Measurements from ENCODE around the gene PMFBP1. TPM values are rescaled to one million over a fixed set of nuclear protein-coding genes. Genes with fewer than 3 reads are reported as not detected.

PMFBP1 gene
- total and polyA plus RNA-seq, 2 donors (not counting 1 experiment from before 2014, with no cell fraction given), result 1.2 to 9.5 TPM

GRCh38 chr16:72197545-72197944 lies 25.6 kb upstream of the PMFBP1 start:
- no peaks in the 10 kb centered on the region for H3K36me3 ChIP-seq (replicated peaks in 1 of 2; ENCODE audit: control extremely low read depth in 1 of 2, control insufficient read depth in 1 of 2, extremely low read depth in 1 of 2, insufficient read depth in 2 of 2, low read length in 1 of 2)

DNA sequence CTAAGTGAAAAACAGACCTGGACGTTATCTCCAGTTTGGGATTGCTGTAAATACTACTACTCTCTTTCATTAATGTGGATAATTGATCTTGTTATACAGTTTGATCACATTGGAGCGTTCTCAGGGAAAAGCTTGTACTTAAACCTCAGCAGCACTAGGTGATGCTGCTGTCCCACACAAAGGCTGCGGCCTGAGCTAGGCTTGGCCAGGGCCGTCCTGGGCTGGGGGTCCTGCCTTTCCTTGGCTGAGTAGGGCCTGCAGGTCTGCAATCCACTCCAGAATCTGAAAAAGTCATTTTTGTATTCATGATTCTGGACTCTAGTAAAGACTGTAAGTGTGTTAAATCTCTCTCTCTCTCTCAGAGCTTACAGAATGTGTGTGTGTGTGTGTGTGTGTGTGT lies 23.7 kb upstream of the PMFBP1 start:
- Mint-ChIP-seq H3K4me3 (no peak overlapping the region), H3K27me3 (no peaks in the 10 kb centered on the region), H3K9me3 (ENCODE audit: insufficient read depth) (no peaks in the 10 kb centered on the region), H3K27ac (no peak overlapping the region), H3K4me1 (no peaks in the 10 kb centered on the region)
- ChIA-PET POLR2A (no interaction called here), CTCF (interaction anchor here (0.8 kb wide), 1 partner anchor 70 kb away, joined by 3 read pairs; no protein-coding TSS in a partner anchor)
- Histone ChIP-seq H3K4me2 (replicated peaks; ENCODE audit: low read depth, low read length, poor library complexity, severe bottlenecking) (no peak overlapping the region), H3K27me3 (replicated peaks in 1 of 4; ENCODE audit: control extremely low read depth in 1 of 4, control insufficient read depth in 3 of 4, insufficient read depth in 4 of 4, low read length in 3 of 4) (no peaks in the 10 kb centered on the region), H4K20me1 (ENCODE audit: control insufficient read depth, insufficient read depth, low read length, poor library complexity, severe bottlenecking) (no peaks in the 10 kb centered on the region), H3K79me2 (ENCODE audit: control insufficient read depth, insufficient read depth, low read length) (no peaks in the 10 kb centered on the region), H3K27ac (ENCODE audit: low read length in 2 of 2) (no peak overlapping the region), H2AFZ (ENCODE audit: insufficient read depth, low read depth, low read length, poor library complexity, severe bottlenecking) (no peak overlapping the region), H3K4me3 (ENCODE audit: control extremely low read depth in 1 of 5, extremely low read depth in 1 of 5, insufficient read depth in 1 of 5, low read depth in 2 of 5, low read length in 4 of 5) (no peak overlapping the region), H3K4me1 (ENCODE audit: control insufficient read depth in 2 of 2, insufficient read depth in 2 of 2, low read length in 2 of 2) (no peaks in the 10 kb centered on the region), H3K9me3 (ENCODE audit: control extremely low read depth in 1 of 3, control insufficient read depth in 2 of 3, insufficient read depth in 1 of 3, low read length in 2 of 3) (no peaks in the 10 kb centered on the region), H3K9ac (ENCODE audit: low read length) (no peak overlapping the region), H3K36me3 (replicated peaks in 1 of 2; ENCODE audit: control extremely low read depth in 1 of 2, control insufficient read depth in 1 of 2, extremely low read depth in 1 of 2, insufficient read depth in 2 of 2, low read length in 1 of 2) (no peaks in the 10 kb centered on the region)
- 100% methylated on average over 3 of the region's 4 CpGs for WGBS (ENCODE audit: insufficient coverage)
- ATAC-seq (ENCODE audit: low read depth) (no peak), DNase-seq (no peak)
- TF ChIP-seq, protein P1, sequence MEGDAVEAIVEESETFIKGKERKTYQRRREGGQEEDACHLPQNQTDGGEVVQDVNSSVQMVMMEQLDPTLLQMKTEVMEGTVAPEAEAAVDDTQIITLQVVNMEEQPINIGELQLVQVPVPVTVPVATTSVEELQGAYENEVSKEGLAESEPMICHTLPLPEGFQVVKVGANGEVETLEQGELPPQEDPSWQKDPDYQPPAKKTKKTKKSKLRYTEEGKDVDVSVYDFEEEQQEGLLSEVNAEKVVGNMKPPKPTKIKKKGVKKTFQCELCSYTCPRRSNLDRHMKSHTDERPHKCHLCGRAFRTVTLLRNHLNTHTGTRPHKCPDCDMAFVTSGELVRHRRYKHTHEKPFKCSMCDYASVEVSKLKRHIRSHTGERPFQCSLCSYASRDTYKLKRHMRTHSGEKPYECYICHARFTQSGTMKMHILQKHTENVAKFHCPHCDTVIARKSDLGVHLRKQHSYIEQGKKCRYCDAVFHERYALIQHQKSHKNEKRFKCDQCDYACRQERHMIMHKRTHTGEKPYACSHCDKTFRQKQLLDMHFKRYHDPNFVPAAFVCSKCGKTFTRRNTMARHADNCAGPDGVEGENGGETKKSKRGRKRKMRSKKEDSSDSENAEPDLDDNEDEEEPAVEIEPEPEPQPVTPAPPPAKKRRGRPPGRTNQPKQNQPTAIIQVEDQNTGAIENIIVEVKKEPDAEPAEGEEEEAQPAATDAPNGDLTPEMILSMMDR (IDR thresholded peaks at IDR 0.05), result no peak
- no peak for TF ChIP-seq EZH2 (IDR thresholded peaks at IDR 0.05; ENCODE audit: borderline replicate concordance, insufficient read depth, low read depth, low read length, poor library complexity, severe bottlenecking)
- intact Hi-C loops (cut with micrococcal nuclease), result no loop called here

More at GRCh38 chr16:72197545-72197944, 25.6 kb upstream of the PMFBP1 start:
- peaks cover 2 to 4% of the 10 kb centered on the region in 2 donors for H3K4me1 ChIP-seq (ENCODE audit: control insufficient read depth in 2 of 2, insufficient read depth in 2 of 2, low read length in 2 of 2)
- CTCF ChIA-PET, result no interaction called here
- H3K4me2 ChIP-seq (replicated peaks; ENCODE audit: low read depth, low read length, poor library complexity, severe bottlenecking), result no peak overlapping the region
- POLR2A ChIA-PET, result no interaction called here
- DNase-seq (no peak), ATAC-seq (ENCODE audit: low read depth) (no peak)
- Mint-ChIP-seq H3K9me3 (ENCODE audit: insufficient read depth) (no peaks in the 10 kb centered on the region), H3K4me1 (peaks cover 3% of the 10 kb centered on the region), H3K4me3 (no peak overlapping the region), H3K27me3 (no peaks in the 10 kb centered on the region), H3K27ac (no peak overlapping the region)
- no peak overlapping the region for H2AFZ ChIP-seq (ENCODE audit: insufficient read depth, low read depth, low read length, poor library complexity, severe bottlenecking)
- H4K20me1 ChIP-seq (ENCODE audit: control insufficient read depth, insufficient read depth, low read length, poor library complexity, severe bottlenecking), result no peaks in the 10 kb centered on the region
- H3K4me3 ChIP-seq (ENCODE audit: control extremely low read depth in 1 of 5, extremely low read depth in 1 of 5, insufficient read depth in 1 of 5, low read depth in 2 of 5, low read length in 4 of 5), result no peak overlapping the region
- no peaks in the 10 kb centered on the region for H3K9me3 ChIP-seq (ENCODE audit: control extremely low read depth in 1 of 3, control insufficient read depth in 2 of 3, insufficient read depth in 1 of 3, low read length in 2 of 3)
- TF ChIP-seq EZH2 (IDR thresholded peaks at IDR 0.05; ENCODE audit: borderline replicate concordance, insufficient read depth, low read depth, low read length, poor library complexity, severe bottlenecking), result no peak
- TF ChIP-seq, protein P1 (IDR thresholded peaks at IDR 0.05), result no peak
- intact Hi-C loops (cut with micrococcal nuclease), result no loop called here
- no peak overlapping the region for H3K9ac ChIP-seq (ENCODE audit: low read length)
- H3K79me2 ChIP-seq (ENCODE audit: control insufficient read depth, insufficient read depth, low read length), result no peaks in the 10 kb centered on the region
- H3K27ac ChIP-seq (ENCODE audit: low read length in 2 of 2), result no peak overlapping the region
- no peaks in the 10 kb centered on the region for H3K27me3 ChIP-seq (replicated peaks in 1 of 4; ENCODE audit: control extremely low read depth in 1 of 4, control insufficient read depth in 3 of 4, insufficient read depth in 4 of 4, low read length in 3 of 4)
- WGBS (ENCODE audit: insufficient coverage), result 89% methylated on average over 4 of the region's 4 CpGs
